HL-60 (cell line): ENCODE results near the gene COX7A2.

Experiments
- DNase-seq, 2 experiments: peaks; one replicate each; pipeline ENCODE4 v3.0.0-alpha.2; 2010 to 2020; ENCODE audit warnings: low read depth in 1 of 2, low spot score in 1 of 2
- H3K27ac ChIP-seq: fragments of 250-450 bp; sonication (Bioruptor Pico); replicated peaks from 2 replicates; pipeline ENCODE4 v1.5.1; 2020; ENCODE audit warnings: mild to moderate bottlenecking, moderate library complexity
- H3K27me3 ChIP-seq: fragments of 250-450 bp; sonication (Bioruptor Pico); 2 replicates; pipeline ENCODE4 v1.5.1; 2021; ENCODE audit warnings: mild to moderate bottlenecking, moderate library complexity; ENCODE audit not compliant: insufficient read depth, poor library complexity, severe bottlenecking
- H3K4me3 ChIP-seq: replicated peaks from 2 replicates; pipeline ENCODE4 v1.5.1; 2011; ENCODE audit warnings: mild to moderate bottlenecking, control low read depth, low read length; ENCODE audit not compliant: insufficient read depth
- CTCF ChIP-seq: IDR thresholded peaks from one replicate; pipeline ENCODE4 v1.5.1; 2011; ENCODE audit warnings: low read length, control low read depth, inconsistent platforms; ENCODE audit not compliant: insufficient read depth
- GABPA ChIP-seq: IDR thresholded peaks from 2 replicates; pipeline ENCODE4 v1.6.1; 2012; ENCODE audit warnings: low read depth
- POLR2AphosphoS5 ChIP-seq: IDR thresholded peaks from 2 replicates; pipeline ENCODE4 v1.6.1; 2012; ENCODE audit warnings: low read depth
- REST ChIP-seq: IDR thresholded peaks from 2 replicates; pipeline ENCODE4 v1.6.1; 2012; ENCODE audit warnings: low read depth; ENCODE audit not compliant: insufficient replicate concordance
- SPI1 ChIP-seq: IDR thresholded peaks from 2 replicates; pipeline ENCODE4 v1.6.1; 2012; ENCODE audit warnings: low read depth, mild to moderate bottlenecking, borderline replicate concordance

The COX7A2 gene

GRCh38 chr6:75224303-75224926, 19.2 kb downstream of the COX7A2 start:
- Histone ChIP-seq H3K27ac (no peak overlapping the region), H3K4me3 (no peak overlapping the region), H3K27me3 (peaks cover 2% of the 10 kb centered on the region)
- TF ChIP-seq REST (no peak), SPI1 (no peak), GABPA (no peak), POLR2AphosphoS5 (no peak), CTCF (no peak)
- no peak for DNase-seq

GRCh38 chr6:75223428-75223827, 20.2 kb downstream of the COX7A2 start:
- TF ChIP-seq SPI1: no peak
- Histone ChIP-seq H3K27me3 (peaks cover 2% of the 10 kb centered on the region), H3K27ac (no peak overlapping the region), H3K4me3 (no peak overlapping the region)
- no peak for DNase-seq

- no peak overlapping the region for H3K4me3 ChIP-seq
- H3K27me3 ChIP-seq: peaks cover 2% of the 10 kb centered on the region
- TF ChIP-seq CTCF (no peak), POLR2AphosphoS5 (no peak), SPI1 (no peak), REST (no peak), GABPA (no peak)
- no peak overlapping the region for H3K27ac ChIP-seq
- DNase-seq: no peak
These were observed 21.3 kb downstream of the COX7A2 start for GRCh38 chr6:75222261-75222660.

GRCh38 chr6:75221116-75221515, 22.5 kb downstream of the COX7A2 start:
- Histone ChIP-seq H3K27ac (no peak overlapping the region), H3K4me3 (no peak overlapping the region), H3K27me3 (peaks cover 2% of the 10 kb centered on the region)
- TF ChIP-seq GABPA: no peak
- peak; percentile 37 for TF ChIP-seq REST
- DNase-seq: no peak
